ENCODE measurements around the gene PLA2G5.

PLA2G5 gene

GRCh38 chr1:20078171-20078651 lies 8.2 kb downstream of the PLA2G5 start:
- Histone ChIP-seq H3K18ac (ENCODE audit: low read length) (no peak overlapping the region), H3K9me3 (ENCODE audit: insufficient read depth, low read depth, low read length) (no peaks in the 10 kb centered on the region), H4K8ac (ENCODE audit: low read depth, low read length) (no peak overlapping the region), H3K36me3 (ENCODE audit: control insufficient read depth in 1 of 2, insufficient read depth in 2 of 2, low read length in 2 of 2) (no peaks in the 10 kb centered on the region), H2AK5ac (ENCODE audit: low read length) (no peak overlapping the region), H2BK5ac (ENCODE audit: low read depth, low read length, poor library complexity) (no peak overlapping the region), H4K91ac (ENCODE audit: low read depth, low read length) (no peak overlapping the region), H3K27ac (ENCODE audit: low read depth, low read length) (no peak overlapping the region), H3K27me3 (ENCODE audit: insufficient read depth, low read length) (no peaks in the 10 kb centered on the region), H4K12ac (ENCODE audit: low read depth, low read length) (no peak overlapping the region), H3K14ac (ENCODE audit: low read length) (no peak overlapping the region), H3K79me2 (ENCODE audit: control insufficient read depth, insufficient read depth, low read length, poor library complexity) (no peaks in the 10 kb centered on the region), H3K79me1 (ENCODE audit: low read length) (no peaks in the 10 kb centered on the region), H3K4me2 (ENCODE audit: low read length) (no peak overlapping the region), H2BK12ac (ENCODE audit: low read length) (no peak overlapping the region), H3K4ac (ENCODE audit: low read depth, low read length) (no peak overlapping the region), H2BK120ac (ENCODE audit: insufficient read depth, low read length, poor library complexity) (no peak overlapping the region), H2AFZ (ENCODE audit: insufficient read depth, low read length, poor library complexity) (no peak overlapping the region), H3K9ac (ENCODE audit: low read length) (no peak overlapping the region), H3K4me3 (ENCODE audit: low read depth, low read length) (no peak overlapping the region), H3K23ac (ENCODE audit: low read length) (no peak overlapping the region), H3K4me1 (ENCODE audit: control insufficient read depth in 1 of 2, insufficient read depth in 2 of 2, low read length in 2 of 2) (peaks cover 0 to 7% of the 10 kb centered on the region in 2 experiments)
- DNase-seq: no peak
- 100% methylated on average over 1 of the region's 8 CpGs for WGBS (ENCODE audit: extremely low coverage, insufficient coverage, insufficient read length)

GRCh38 chr1:20078711-20079110 lies 8.7 kb downstream of the PLA2G5 start:
- H3K36me3 ChIP-seq (ENCODE audit: control insufficient read depth in 1 of 2, insufficient read depth in 2 of 2, low read length in 2 of 2): no peaks in the 10 kb centered on the region
- no peak overlapping the region for H3K9ac ChIP-seq (ENCODE audit: low read length)
- H3K4ac ChIP-seq (ENCODE audit: low read depth, low read length): no peak overlapping the region
- H3K4me2 ChIP-seq (ENCODE audit: low read length): no peak overlapping the region
- no peak overlapping the region for H2AFZ ChIP-seq (ENCODE audit: insufficient read depth, low read length, poor library complexity)
- peaks cover 0 to 7% of the 10 kb centered on the region in 2 experiments for H3K4me1 ChIP-seq (ENCODE audit: control insufficient read depth in 1 of 2, insufficient read depth in 2 of 2, low read length in 2 of 2)
- no peaks in the 10 kb centered on the region for H3K79me1 ChIP-seq (ENCODE audit: low read length)
- H4K12ac ChIP-seq (ENCODE audit: low read depth, low read length): no peak overlapping the region
- no peak overlapping the region for H3K14ac ChIP-seq (ENCODE audit: low read length)
- H2BK12ac ChIP-seq (ENCODE audit: low read length): no peak overlapping the region
- no peak overlapping the region for H3K18ac ChIP-seq (ENCODE audit: low read length)
- no peaks in the 10 kb centered on the region for H3K27me3 ChIP-seq (ENCODE audit: insufficient read depth, low read length)
- no peak overlapping the region for H3K23ac ChIP-seq (ENCODE audit: low read length)
- no peak overlapping the region for H4K91ac ChIP-seq (ENCODE audit: low read depth, low read length)
- no peak overlapping the region for H3K27ac ChIP-seq (ENCODE audit: low read depth, low read length)
- no CpG with 5 or more reads among the region's 5 CpGs for whole genome bisulfite sequencing (ENCODE audit: extremely low coverage, insufficient coverage, insufficient read length)
- no peak for DNase-seq
- no peak overlapping the region for H2AK5ac ChIP-seq (ENCODE audit: low read length)
- H2BK120ac ChIP-seq (ENCODE audit: insufficient read depth, low read length, poor library complexity): no peak overlapping the region
- no peak overlapping the region for H4K8ac ChIP-seq (ENCODE audit: low read depth, low read length)
- no peaks in the 10 kb centered on the region for H3K9me3 ChIP-seq (ENCODE audit: insufficient read depth, low read depth, low read length)
- H3K4me3 ChIP-seq (ENCODE audit: low read depth, low read length): no peak overlapping the region
- H3K79me2 ChIP-seq (ENCODE audit: control insufficient read depth, insufficient read depth, low read length, poor library complexity): no peaks in the 10 kb centered on the region
- no peak overlapping the region for H2BK5ac ChIP-seq (ENCODE audit: low read depth, low read length, poor library complexity)

GRCh38 chr1:20079661-20080305 lies 9.8 kb downstream of the PLA2G5 start:
- H2BK5ac ChIP-seq (ENCODE audit: low read depth, low read length, poor library complexity): no peak overlapping the region
- no peak overlapping the region for H2BK12ac ChIP-seq (ENCODE audit: low read length)
- H3K36me3 ChIP-seq (ENCODE audit: control insufficient read depth in 1 of 2, insufficient read depth in 2 of 2, low read length in 2 of 2): no peaks in the 10 kb centered on the region
- no peaks in the 10 kb centered on the region for H3K27me3 ChIP-seq (ENCODE audit: insufficient read depth, low read length)
- H4K12ac ChIP-seq (ENCODE audit: low read depth, low read length): no peak overlapping the region
- peaks cover 0 to 7% of the 10 kb centered on the region in 2 experiments for H3K4me1 ChIP-seq (ENCODE audit: control insufficient read depth in 1 of 2, insufficient read depth in 2 of 2, low read length in 2 of 2)
- no peak overlapping the region for H4K91ac ChIP-seq (ENCODE audit: low read depth, low read length)
- H2AFZ ChIP-seq (ENCODE audit: insufficient read depth, low read length, poor library complexity): no peak overlapping the region
- H3K4ac ChIP-seq (ENCODE audit: low read depth, low read length): no peak overlapping the region
- no peaks in the 10 kb centered on the region for H3K79me1 ChIP-seq (ENCODE audit: low read length)
- H3K4me2 ChIP-seq (ENCODE audit: low read length): no peak overlapping the region
- H3K18ac ChIP-seq (ENCODE audit: low read length): no peak overlapping the region
- H3K9me3 ChIP-seq (ENCODE audit: insufficient read depth, low read depth, low read length): peaks cover 2% of the 10 kb centered on the region
- no peak overlapping the region for H3K14ac ChIP-seq (ENCODE audit: low read length)
- H3K4me3 ChIP-seq (ENCODE audit: low read depth, low read length): no peak overlapping the region
- no peak overlapping the region for H3K27ac ChIP-seq (ENCODE audit: low read depth, low read length)
- H4K8ac ChIP-seq (ENCODE audit: low read depth, low read length): no peak overlapping the region
- H3K23ac ChIP-seq (ENCODE audit: low read length): no peak overlapping the region
- H2BK120ac ChIP-seq (ENCODE audit: insufficient read depth, low read length, poor library complexity): no peak overlapping the region
- no peaks in the 10 kb centered on the region for H3K79me2 ChIP-seq (ENCODE audit: control insufficient read depth, insufficient read depth, low read length, poor library complexity)
- no peak overlapping the region for H3K9ac ChIP-seq (ENCODE audit: low read length)
- H2AK5ac ChIP-seq (ENCODE audit: low read length): no peak overlapping the region
- no CpG with 5 or more reads among the region's 8 CpGs for WGBS (ENCODE audit: extremely low coverage, insufficient coverage, insufficient read length)
- no peak for DNase-seq

- Histone ChIP-seq H2BK5ac (ENCODE audit: low read depth, low read length, poor library complexity) (no peak overlapping the region), H3K9me3 (ENCODE audit: insufficient read depth, low read depth, low read length) (peaks cover 2% of the 10 kb centered on the region), H3K4ac (ENCODE audit: low read depth, low read length) (no peak overlapping the region), H3K4me2 (ENCODE audit: low read length) (no peak overlapping the region), H3K79me2 (ENCODE audit: control insufficient read depth, insufficient read depth, low read length, poor library complexity) (no peaks in the 10 kb centered on the region), H2BK120ac (ENCODE audit: insufficient read depth, low read length, poor library complexity) (no peak overlapping the region), H3K79me1 (ENCODE audit: low read length) (no peaks in the 10 kb centered on the region), H3K23ac (ENCODE audit: low read length) (no peak overlapping the region), H4K91ac (ENCODE audit: low read depth, low read length) (no peak overlapping the region), H3K27ac (ENCODE audit: low read depth, low read length) (no peak overlapping the region), H2AK5ac (ENCODE audit: low read length) (no peak overlapping the region), H3K18ac (ENCODE audit: low read length) (no peak overlapping the region), H3K4me3 (ENCODE audit: low read depth, low read length) (no peak overlapping the region), H3K4me1 (ENCODE audit: control insufficient read depth in 1 of 2, insufficient read depth in 2 of 2, low read length in 2 of 2) (peaks cover 0 to 7% of the 10 kb centered on the region in 2 experiments), H4K8ac (ENCODE audit: low read depth, low read length) (no peak overlapping the region), H4K12ac (ENCODE audit: low read depth, low read length) (no peak overlapping the region), H3K27me3 (ENCODE audit: insufficient read depth, low read length) (no peaks in the 10 kb centered on the region), H3K14ac (ENCODE audit: low read length) (no peak overlapping the region), H2AFZ (ENCODE audit: insufficient read depth, low read length, poor library complexity) (no peak overlapping the region), H3K9ac (ENCODE audit: low read length) (no peak overlapping the region), H3K36me3 (ENCODE audit: control insufficient read depth in 1 of 2, insufficient read depth in 2 of 2, low read length in 2 of 2) (no peaks in the 10 kb centered on the region), H2BK12ac (ENCODE audit: low read length) (no peak overlapping the region)
- WGBS (ENCODE audit: extremely low coverage, insufficient coverage, insufficient read length): no CpG with 5 or more reads among the region's 20 CpGs
- no peak for DNase-seq
These were observed 10.7 kb downstream of the PLA2G5 start for GRCh38 chr1:20080441-20081352.

Data from trophoblast cell (in vitro differentiated cells and primary cell).